GM21528 (cell line): ENCODE data around the gene CENPM.

ENCODE experiments used
- ATAC-seq: cut with Tn5 transposase; IDR thresholded peaks from one replicate; pipeline ENCODE4 v1.9.1; 2021; ENCODE audit warnings: mild to moderate bottlenecking, moderate library complexity; ENCODE audit not compliant: unreplicated experiment, low FRiP score

The CENPM gene

GRCh38 chr22:41915035-41915785, 31.7 kb downstream of the CENPM start, which contains the start of gene SHISA8:
Gene SHISA8, minus strand, starts transcription at chr22:41915074. Its CDS starts 407 bp downstream, at chr22:41914667.
- ATAC-seq, result no peak

GRCh38 chr22:41914611-41915034, 32.3 kb downstream of the CENPM start:
- ATAC-seq, result no peak

GRCh38 chr22:41913842-41914534, 33.0 kb downstream of the CENPM start:
- no peak for ATAC-seq

- ATAC-seq, result no peak
Observed at GRCh38 chr22:41913040-41913719, 33.8 kb downstream of the CENPM start.

GRCh38 chr22:41912338-41913039, 34.5 kb downstream of the CENPM start:
- no peak for ATAC-seq

- no peak for ATAC-seq
Observed at GRCh38 chr22:41911001-41911611, 35.8 kb downstream of the CENPM start.

- no peak for ATAC-seq
Observed at GRCh38 chr22:41910050-41911000, 36.6 kb downstream of the CENPM start.

- ATAC-seq, result no peak
Observed at GRCh38 chr22:41909310-41910049, 37.5 kb downstream of the CENPM start.

- no peak for ATAC-seq
Observed at GRCh38 chr22:41908411-41909309, 38.3 kb downstream of the CENPM start.

- ATAC-seq, result no peak
Observed at GRCh38 chr22:41907436-41908401, 39.2 kb downstream of the CENPM start.

- ATAC-seq, result no peak
Observed at GRCh38 chr22:41906822-41907221, 40.1 kb downstream of the CENPM start.

GRCh38 chr22:41905411-41906202, 41.3 kb downstream of the CENPM start:
- no peak for ATAC-seq

- ATAC-seq, result no peak
Observed at GRCh38 chr22:41904450-41905410, 42.2 kb downstream of the CENPM start.

- no peak for ATAC-seq
Observed at GRCh38 chr22:41902932-41903421, 44.0 kb downstream of the CENPM start.
